HepG2 (cell line): ENCODE measurements around the gene JPT2. TPM values are rescaled to one million over a fixed set of nuclear protein-coding genes. Genes with fewer than 3 reads are reported as not detected.

Source experiments
- CBX5 ChIP-seq: sonication (generic); formaldehyde crosslinking; IDR thresholded peaks from 2 replicates; pipeline ENCODE4 v1.4.0; 2020; ENCODE audit warnings: missing genetic modification reagents, borderline replicate concordance
- CENPX ChIP-seq: sonication (generic); formaldehyde crosslinking; IDR thresholded peaks from 2 replicates; pipeline ENCODE4 v1.9.0; 2021; ENCODE audit warnings: mild to moderate bottlenecking, missing genetic modification reagents, moderate library complexity
- CERS6 ChIP-seq: sonication (generic); formaldehyde crosslinking; IDR thresholded peaks from 2 replicates; pipeline ENCODE4 v1.5.0; 2020; ENCODE audit warnings: missing genetic modification reagents
- GATAD2A ChIP-seq: IDR thresholded peaks from 2 replicates; pipeline ENCODE4 v1.6.1; 2016
- MTA3 ChIP-seq: sonication (generic); formaldehyde crosslinking; IDR thresholded peaks from 2 replicates; pipeline ENCODE4 v1.4.0; 2020; ENCODE audit warnings: missing genetic modification reagents
- NR2C2 ChIP-seq: sonication (generic); formaldehyde crosslinking; IDR thresholded peaks from 2 replicates; pipeline ENCODE4 v1.4.0; 2020; ENCODE audit warnings: missing genetic modification reagents, mild to moderate bottlenecking, moderate library complexity, borderline replicate concordance
- RARA ChIP-seq: IDR thresholded peaks from 2 replicates; pipeline ENCODE4 v1.6.1; 2016; ENCODE audit warnings: missing genetic modification reagents, missing compliant biosample characterization
- SIN3B ChIP-seq: fragments of 150-350 bp; IDR thresholded peaks from 2 replicates; pipeline ENCODE4 v1.6.1; 2014; ENCODE audit warnings: low read length
- SP5 ChIP-seq: IDR thresholded peaks from 2 replicates; pipeline ENCODE4 v1.6.1; 2016; ENCODE audit warnings: low read depth, borderline replicate concordance
- TRAFD1 ChIP-seq: sonication (generic); formaldehyde crosslinking; IDR thresholded peaks from 2 replicates; pipeline ENCODE4 v1.5.1; 2020; ENCODE audit warnings: missing genetic modification reagents, mild to moderate bottlenecking, borderline replicate concordance
- ZNF143 ChIP-seq: sonication (generic); formaldehyde crosslinking; IDR thresholded peaks from 2 replicates; pipeline ENCODE4 v1.4.0; 2020; ENCODE audit warnings: missing genetic modification reagents
- ZNF230 ChIP-seq: sonication (generic); formaldehyde crosslinking; IDR thresholded peaks from 2 replicates; pipeline ENCODE4 v1.4.0; 2020; ENCODE audit warnings: mild to moderate bottlenecking, missing genetic modification reagents
- ZNF232 ChIP-seq: sonication (generic); formaldehyde crosslinking; IDR thresholded peaks from 2 replicates; pipeline ENCODE4 v1.4.0; 2020; ENCODE audit warnings: missing genetic modification reagents, borderline replicate concordance
- ZNF326 ChIP-seq: sonication (generic); formaldehyde crosslinking; IDR thresholded peaks from 2 replicates; pipeline ENCODE4 v1.4.0; 2020; ENCODE audit warnings: missing genetic modification reagents, borderline replicate concordance
- ZNF564 ChIP-seq: sonication (generic); formaldehyde crosslinking; IDR thresholded peaks from 2 replicates; pipeline ENCODE4 v1.8.1; 2023; ENCODE audit warnings: mild to moderate bottlenecking, missing genetic modification reagents
- ZNF773 ChIP-seq: sonication (generic); formaldehyde crosslinking; IDR thresholded peaks from 2 replicates; pipeline ENCODE4 v1.4.0; 2020; ENCODE audit warnings: missing genetic modification reagents, borderline replicate concordance
- ZNF790 ChIP-seq: sonication (generic); formaldehyde crosslinking; IDR thresholded peaks from 2 replicates; pipeline ENCODE4 v1.8.0; 2022; ENCODE audit warnings: missing genetic modification reagents, mild to moderate bottlenecking, borderline replicate concordance
- polyA plus RNA-seq, 8 experiments: library from polyadenylated mRNA; depleted of rRNA in 3 of 8; stranded (reverse) in 7 of 8; unstranded in 1 of 8; fragments of >200 nt; fragmentation: Illumina TruSeq in 4 of 8; extraction: Trizol in 4 of 8; gene quantifications; 2 replicates each; pipeline versions ENCODE4 v1.2.1 to v1.2.3, GENCODE V29; 2011 to 2016; ENCODE audit warnings: low read depth in 4 of 8, missing spikeins in 1 of 8, mixed read lengths in 1 of 8; ENCODE audit not compliant: insufficient read depth in 1 of 8
- total RNA-seq, 5 experiments: library from RNA; depleted of rRNA; stranded (reverse); fragments of >200 nt; fragmentation: Illumina TruSeq; extraction: Trizol; gene quantifications; 2 replicates each; pipeline ENCODE4 v1.2.3, GENCODE V29; 2016; ENCODE audit warnings: low read depth in 1 of 5
- TF ChIP-seq, protein P1 (sequence below): sonication (generic); formaldehyde crosslinking; IDR thresholded peaks from 2 replicates; pipeline ENCODE4 v1.5.1; 2020; ENCODE audit warnings: mild to moderate bottlenecking, missing genetic modification reagents, borderline replicate concordance
- TF ChIP-seq, protein P2 (sequence below): sonication (generic); formaldehyde crosslinking; IDR thresholded peaks from 2 replicates; pipeline ENCODE4 v1.8.1; 2023; ENCODE audit warnings: mild to moderate bottlenecking, moderate library complexity, missing genetic modification reagents

JPT2 gene
- total and polyA plus RNA-seq, 2 of the 13 experiments (the other 11 are each of a cell fraction or from before 2014, with no cell fraction given), result 53.5 to 89.4 TPM

GRCh38 chr16:1705688-1706385, 27.8 kb downstream of the JPT2 start, which contains the start of gene MAPK8IP3 (continued):
- TF ChIP-seq CERS6 (0 out of 2 replicates have a peak, but pooled peaks have one; percentile 45), SP5 (CRISPR knock-in tag) (0 out of 2 replicates have a peak, but pooled peaks have one; percentile 36), TRAFD1 (CRISPR knock-in tag) (no peak), ZNF773 (no peak), SIN3B (peak; percentile 66; the same call in 1 of the 2 replicates), ZNF230 (CRISPR knock-in tag) (no peak), ZNF232 (CRISPR knock-in tag) (peak; percentile 85; the same call in 1 of the 2 replicates), ZNF790 (CRISPR knock-in tag) (peak; percentile 76; the same call in 1 of the 2 replicates), ZNF564 (CRISPR knock-in tag) (no peak; the same call in 1 of the 2 replicates), CENPX (CRISPR knock-in tag) (no peak), GATAD2A (CRISPR knock-in tag) (0 out of 2 replicates have a peak, but pooled peaks have one; percentile 9), MTA3 (CRISPR knock-in tag) (no peak), NR2C2 (CRISPR knock-in tag) (peak; percentile 57; the same call in 1 of the 2 replicates), RARA (CRISPR knock-in tag) (no peak; the same call in 1 of the 2 replicates), CBX5 (CRISPR knock-in tag) (no peak), ZNF143 (CRISPR knock-in tag) (0 out of 2 replicates have a peak, but pooled peaks have one; percentile 42), ZNF326 (CRISPR knock-in tag) (no peak)
- TF ChIP-seq, protein P1, sequence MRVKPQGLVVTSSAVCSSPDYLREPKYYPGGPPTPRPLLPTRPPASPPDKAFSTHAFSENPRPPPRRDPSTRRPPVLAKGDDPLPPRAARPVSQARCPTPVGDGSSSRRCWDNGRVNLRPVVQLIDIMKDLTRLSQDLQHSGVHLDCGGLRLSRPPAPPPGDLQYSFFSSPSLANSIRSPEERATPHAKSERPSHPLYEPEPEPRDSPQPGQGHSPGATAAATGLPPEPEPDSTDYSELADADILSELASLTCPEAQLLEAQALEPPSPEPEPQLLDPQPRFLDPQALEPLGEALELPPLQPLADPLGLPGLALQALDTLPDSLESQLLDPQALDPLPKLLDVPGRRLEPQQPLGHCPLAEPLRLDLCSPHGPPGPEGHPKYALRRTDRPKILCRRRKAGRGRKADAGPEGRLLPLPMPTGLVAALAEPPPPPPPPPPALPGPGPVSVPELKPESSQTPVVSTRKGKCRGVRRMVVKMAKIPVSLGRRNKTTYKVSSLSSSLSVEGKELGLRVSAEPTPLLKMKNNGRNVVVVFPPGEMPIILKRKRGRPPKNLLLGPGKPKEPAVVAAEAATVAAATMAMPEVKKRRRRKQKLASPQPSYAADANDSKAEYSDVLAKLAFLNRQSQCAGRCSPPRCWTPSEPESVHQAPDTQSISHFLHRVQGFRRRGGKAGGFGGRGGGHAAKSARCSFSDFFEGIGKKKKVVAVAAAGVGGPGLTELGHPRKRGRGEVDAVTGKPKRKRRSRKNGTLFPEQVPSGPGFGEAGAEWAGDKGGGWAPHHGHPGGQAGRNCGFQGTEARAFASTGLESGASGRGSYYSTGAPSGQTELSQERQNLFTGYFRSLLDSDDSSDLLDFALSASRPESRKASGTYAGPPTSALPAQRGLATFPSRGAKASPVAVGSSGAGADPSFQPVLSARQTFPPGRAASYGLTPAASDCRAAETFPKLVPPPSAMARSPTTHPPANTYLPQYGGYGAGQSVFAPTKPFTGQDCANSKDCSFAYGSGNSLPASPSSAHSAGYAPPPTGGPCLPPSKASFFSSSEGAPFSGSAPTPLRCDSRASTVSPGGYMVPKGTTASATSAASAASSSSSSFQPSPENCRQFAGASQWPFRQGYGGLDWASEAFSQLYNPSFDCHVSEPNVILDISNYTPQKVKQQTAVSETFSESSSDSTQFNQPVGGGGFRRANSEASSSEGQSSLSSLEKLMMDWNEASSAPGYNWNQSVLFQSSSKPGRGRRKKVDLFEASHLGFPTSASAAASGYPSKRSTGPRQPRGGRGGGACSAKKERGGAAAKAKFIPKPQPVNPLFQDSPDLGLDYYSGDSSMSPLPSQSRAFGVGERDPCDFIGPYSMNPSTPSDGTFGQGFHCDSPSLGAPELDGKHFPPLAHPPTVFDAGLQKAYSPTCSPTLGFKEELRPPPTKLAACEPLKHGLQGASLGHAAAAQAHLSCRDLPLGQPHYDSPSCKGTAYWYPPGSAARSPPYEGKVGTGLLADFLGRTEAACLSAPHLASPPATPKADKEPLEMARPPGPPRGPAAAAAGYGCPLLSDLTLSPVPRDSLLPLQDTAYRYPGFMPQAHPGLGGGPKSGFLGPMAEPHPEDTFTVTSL, result no peak
- TF ChIP-seq, protein P2, sequence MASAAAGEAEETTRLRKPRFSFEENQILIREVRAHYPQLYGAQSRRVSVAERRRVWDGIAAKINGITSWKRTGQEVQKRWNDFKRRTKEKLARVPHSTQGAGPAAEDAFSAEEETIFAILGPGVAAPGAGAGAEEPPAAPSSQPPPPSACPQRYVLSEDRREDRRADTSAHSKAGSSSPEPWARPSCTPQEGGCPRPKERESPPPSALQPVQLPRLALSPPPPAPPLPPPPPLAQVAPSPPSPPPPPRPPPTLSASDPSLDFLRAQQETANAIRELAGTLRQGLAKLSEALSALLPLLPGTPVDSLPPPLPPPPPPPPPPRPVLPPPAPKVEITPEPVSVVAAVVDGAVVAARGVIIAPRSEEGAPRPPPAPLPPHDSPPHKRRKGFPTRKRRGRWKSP, result peak; percentile 84
